ENCODE data around the gene FUS. TPM values are rescaled to one million over a fixed set of nuclear protein-coding genes. Genes with fewer than 3 reads are reported as not detected.

Gene FUS
- total and polyA plus RNA-seq, 10 donors: 119 to 694 (median 337) TPM

DNA sequence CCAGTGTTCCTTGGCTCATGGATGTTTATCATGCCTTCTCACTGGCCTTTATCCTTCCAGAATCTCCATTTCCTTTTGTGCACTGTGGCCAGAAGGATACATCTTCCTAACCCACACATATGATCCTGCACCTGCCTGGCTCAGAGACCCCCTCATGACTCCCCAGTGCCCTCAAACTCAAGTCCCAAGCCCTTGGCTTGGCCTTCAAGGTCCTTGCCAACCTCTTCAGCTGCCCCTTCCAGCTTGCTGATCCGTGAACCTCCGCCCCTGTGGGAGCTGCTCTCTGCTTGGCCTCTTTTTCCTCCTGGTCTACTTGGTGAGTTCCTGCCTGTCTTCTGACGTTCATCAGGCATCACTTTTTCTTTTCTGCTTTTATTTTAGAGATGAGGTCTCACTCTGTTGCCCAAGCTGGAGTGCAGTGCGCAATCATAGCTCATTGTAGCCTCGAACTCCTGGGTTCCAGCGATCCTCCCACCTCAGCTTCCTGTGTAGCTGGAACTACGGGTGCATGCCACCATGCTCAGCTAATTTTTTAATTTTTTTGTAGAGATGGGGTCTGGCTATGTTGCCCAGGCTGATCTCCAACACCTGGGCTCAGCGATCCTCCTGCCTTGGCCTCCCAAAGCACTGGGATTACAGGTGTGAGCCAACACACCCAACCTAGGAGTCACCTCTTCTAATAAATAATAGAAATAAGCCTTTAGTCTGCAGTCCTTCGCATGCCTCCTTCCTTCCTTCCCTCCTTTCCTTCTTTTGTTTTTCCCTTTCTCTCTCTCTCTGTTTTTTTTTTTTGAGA, 25.1 kb downstream of the FUS start:
- Histone ChIP-seq H3K27me3 (replicated peaks in 1 of 7) (no peaks in the 10 kb centered on the region), H3K36me3 (peaks cover 0 to 7% (median 0%) of the 10 kb centered on the region in 6 donors), H3K27ac (no peak overlapping the region), H3K4me3 (no peak overlapping the region), H3K9me3 (no peaks in the 10 kb centered on the region), H3K4me1 (peaks cover 19 to 56% (median 42%) of the 10 kb centered on the region in 6 donors)
- DNase-seq: peak; percentile 41
- TF ChIP-seq CTCF (IDR thresholded peaks at IDR 0.05 in 8 of 11, conservative IDR thresholded peaks at IDR 0.05 in 3 of 11): no peak
- intact Hi-C loops (cut with DNase I; ENCODE audit: low total_unique reads): no loop called here
- 80 to 90% (median 80%) methylated on average over 9 of the region's 9 CpGs for WGBS, 5 donors

GRCh38 chr16:31206776-31207175, 26.8 kb downstream of the FUS start:
- no peak overlapping the region for H3K4me3 ChIP-seq
- intact Hi-C loops (cut with DNase I; ENCODE audit: low total_unique reads): no loop called here
- H3K27me3 ChIP-seq (replicated peaks in 1 of 7): no peaks in the 10 kb centered on the region
- H3K36me3 ChIP-seq: no peaks in the 10 kb centered on the region
- 58 to 68% (median 58%) methylated on average over 6 of the region's 6 CpGs for WGBS, 5 donors
- no peaks in the 10 kb centered on the region for H3K9me3 ChIP-seq
- TF ChIP-seq CTCF (IDR thresholded peaks at IDR 0.05 in 8 of 11, conservative IDR thresholded peaks at IDR 0.05 in 3 of 11) (no peak), POLR2A (IDR thresholded peaks at IDR 0.05) (no peak), POLR2AphosphoS5 (IDR thresholded peaks at IDR 0.05) (no peak)
- no peak for DNase-seq
- no peak overlapping the region for H3K27ac ChIP-seq
- H3K4me1 ChIP-seq: peaks cover 2 to 39% (median 25%) of the 10 kb centered on the region in 6 donors

- 94 to 100% (median 97%) methylated on average over 1 of the region's 1 CpG for WGBS, 5 donors
- Histone ChIP-seq H3K36me3 (no peaks in the 10 kb centered on the region), H3K27ac (no peak overlapping the region), H3K4me3 (no peak overlapping the region), H3K4me1 (peaks cover 25 to 45% (median 37%) of the 10 kb centered on the region in 6 donors), H3K27me3 (replicated peaks in 1 of 7) (peaks cover 3 to 48% (median 30%) of the 10 kb centered on the region in 7 donors), H3K9me3 (no peaks in the 10 kb centered on the region)
- no peak for TF ChIP-seq CTCF (IDR thresholded peaks at IDR 0.05 in 8 of 11, conservative IDR thresholded peaks at IDR 0.05 in 3 of 11)
- TF ChIP-seq POLR2AphosphoS5 (IDR thresholded peaks at IDR 0.05): no peak
- no peak for TF ChIP-seq POLR2A (IDR thresholded peaks at IDR 0.05)
- DNase-seq: no peak
- intact Hi-C loops (cut with DNase I; ENCODE audit: low total_unique reads): no loop called here
Measured at GRCh38 chr16:31213342-31213741, 33.4 kb downstream of the FUS start.

- Histone ChIP-seq H3K4me3 (peak within 1 kb of the TSS in 7 of 8 donors; percentile 36 to 73 (median 45)), H3K27me3 (replicated peaks in 1 of 7) (peaks cover 3 to 56% (median 34%) of the 10 kb centered on the region in 7 donors), H3K9me3 (no peaks in the 10 kb centered on the region), H3K4me1 (peaks cover 25 to 45% (median 37%) of the 10 kb centered on the region in 6 donors), H3K27ac (peak within 1 kb of the TSS in 4 of 8 donors; percentile 25 to 69 (median 48)), H3K36me3 (no peaks in the 10 kb centered on the region)
- DNase-seq: peak; percentile 34
- TF ChIP-seq CTCF (IDR thresholded peaks at IDR 0.05 in 8 of 11, conservative IDR thresholded peaks at IDR 0.05 in 3 of 11) (no peak), POLR2A (IDR thresholded peaks at IDR 0.05) (no peak), POLR2AphosphoS5 (IDR thresholded peaks at IDR 0.05) (no peak)
- 75 to 83% (median 78%) methylated on average over 15 to 25 of the region's 25 CpGs for WGBS, 5 donors
- intact Hi-C loops (cut with DNase I; ENCODE audit: low total_unique reads): no loop called here
Measured at GRCh38 chr16:31213877-31214707, 34.2 kb downstream of the FUS start, which contains the start of gene TRIM72. TSS of gene TRIM72 (plus strand) at chr16:31214119. CDS start at chr16:31214739, 620 bp downstream.
